ENCODE measurements around the gene PARVA.

GRCh38 chr11:12497431-12497830 is 120.1 kb downstream of the PARVA start:
- TF ChIP-seq POLR2AphosphoS5 (IDR thresholded peaks at IDR 0.05; ENCODE audit: low read depth, low read length): no peak
- TF ChIP-seq TAF1 (IDR thresholded peaks at IDR 0.05; ENCODE audit: borderline replicate concordance, low read depth, low read length): no peak
